A549 (cell line): ENCODE measurements around the gene GAP43.

Source experiments
- EP300 ChIP-seq, 2 experiments: fragments of >200 bp; sonication (Bioruptor Twin); formaldehyde crosslinking; IDR thresholded peaks; 2 replicates in 1 of 2; 3 replicates in 1 of 2; pipeline ENCODE4 v1.6.1; 2016 to 2017
- POLR2A ChIP-seq: IDR thresholded peaks from 2 replicates; pipeline ENCODE4 v1.6.1; 2012; ENCODE audit warnings: mild to moderate bottlenecking, low read length
- RAD21 ChIP-seq, 2 experiments: fragments of >200 bp in 1 of 2; sonication (Bioruptor Twin) in 1 of 2; formaldehyde crosslinking in 1 of 2; IDR thresholded peaks in 1 of 2; conservative IDR thresholded peaks in 1 of 2; 2 replicates in 1 of 2; 3 replicates in 1 of 2; pipeline ENCODE4 v1.6.1; 2012 to 2018; ENCODE audit warnings: inconsistent platforms in 1 of 2
- SMC3 ChIP-seq: fragments of >200 bp; sonication (Bioruptor Twin); formaldehyde crosslinking; IDR thresholded peaks from 3 replicates; pipeline ENCODE4 v1.6.1; 2018; ENCODE audit warnings: inconsistent platforms
- TF ChIP-seq, protein P1 (sequence below): fragments of >200 bp; sonication (Bioruptor Twin); formaldehyde crosslinking; IDR thresholded peaks from 3 replicates; pipeline ENCODE4 v1.5.1; 2016
- TF ChIP-seq, protein P2 (sequence below): IDR thresholded peaks from 2 replicates; pipeline ENCODE4 v1.6.1; 2012

DNA sequence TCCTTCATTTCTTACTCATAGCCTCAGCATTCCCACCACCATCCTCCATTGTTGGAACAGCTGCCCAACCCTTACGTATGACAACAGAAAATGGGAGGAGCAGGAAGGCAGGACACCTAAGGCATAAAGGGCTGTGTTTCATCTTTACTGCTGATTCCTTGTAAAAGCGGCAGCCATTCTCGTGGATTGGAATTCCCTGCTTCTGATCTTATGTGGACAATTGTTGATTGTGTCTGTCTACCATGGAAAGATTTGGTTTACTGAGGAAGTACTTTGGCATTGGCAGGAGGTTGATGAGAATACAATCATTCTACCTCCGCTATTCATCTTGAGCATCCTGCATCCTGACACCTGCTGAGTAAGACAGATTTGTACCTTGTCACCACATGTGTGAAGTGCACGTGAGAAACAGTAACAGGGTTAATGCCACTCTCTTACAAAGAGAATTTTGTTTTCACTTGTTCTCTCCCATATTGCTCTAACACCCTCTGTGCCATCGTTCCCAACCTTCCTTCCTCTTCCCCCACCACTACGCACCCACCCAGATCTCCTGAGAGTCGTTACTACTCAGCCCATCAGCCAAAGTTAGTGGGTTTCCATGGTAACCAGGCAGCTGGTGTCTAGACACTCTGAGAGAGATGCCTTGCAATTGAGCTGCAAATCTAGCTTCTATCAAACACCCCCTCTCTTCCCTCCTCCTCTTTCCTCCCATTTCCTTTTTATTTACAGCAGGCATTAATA, 75.7 kb downstream of the GAP43 start:
- TF ChIP-seq, protein P1, sequence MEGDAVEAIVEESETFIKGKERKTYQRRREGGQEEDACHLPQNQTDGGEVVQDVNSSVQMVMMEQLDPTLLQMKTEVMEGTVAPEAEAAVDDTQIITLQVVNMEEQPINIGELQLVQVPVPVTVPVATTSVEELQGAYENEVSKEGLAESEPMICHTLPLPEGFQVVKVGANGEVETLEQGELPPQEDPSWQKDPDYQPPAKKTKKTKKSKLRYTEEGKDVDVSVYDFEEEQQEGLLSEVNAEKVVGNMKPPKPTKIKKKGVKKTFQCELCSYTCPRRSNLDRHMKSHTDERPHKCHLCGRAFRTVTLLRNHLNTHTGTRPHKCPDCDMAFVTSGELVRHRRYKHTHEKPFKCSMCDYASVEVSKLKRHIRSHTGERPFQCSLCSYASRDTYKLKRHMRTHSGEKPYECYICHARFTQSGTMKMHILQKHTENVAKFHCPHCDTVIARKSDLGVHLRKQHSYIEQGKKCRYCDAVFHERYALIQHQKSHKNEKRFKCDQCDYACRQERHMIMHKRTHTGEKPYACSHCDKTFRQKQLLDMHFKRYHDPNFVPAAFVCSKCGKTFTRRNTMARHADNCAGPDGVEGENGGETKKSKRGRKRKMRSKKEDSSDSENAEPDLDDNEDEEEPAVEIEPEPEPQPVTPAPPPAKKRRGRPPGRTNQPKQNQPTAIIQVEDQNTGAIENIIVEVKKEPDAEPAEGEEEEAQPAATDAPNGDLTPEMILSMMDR, result no peak
- TF ChIP-seq, protein P2, sequence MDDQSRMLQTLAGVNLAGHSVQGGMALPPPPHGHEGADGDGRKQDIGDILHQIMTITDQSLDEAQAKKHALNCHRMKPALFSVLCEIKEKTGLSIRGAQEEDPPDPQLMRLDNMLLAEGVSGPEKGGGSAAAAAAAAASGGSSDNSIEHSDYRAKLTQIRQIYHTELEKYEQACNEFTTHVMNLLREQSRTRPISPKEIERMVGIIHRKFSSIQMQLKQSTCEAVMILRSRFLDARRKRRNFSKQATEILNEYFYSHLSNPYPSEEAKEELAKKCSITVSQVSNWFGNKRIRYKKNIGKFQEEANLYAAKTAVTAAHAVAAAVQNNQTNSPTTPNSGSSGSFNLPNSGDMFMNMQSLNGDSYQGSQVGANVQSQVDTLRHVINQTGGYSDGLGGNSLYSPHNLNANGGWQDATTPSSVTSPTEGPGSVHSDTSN, result no peak
- TF ChIP-seq SMC3, result no peak
- no peak for TF ChIP-seq RAD21 (conservative IDR thresholded peaks at IDR 0.05 in 1 of 2, IDR thresholded peaks at IDR 0.05 in 1 of 2)
- no peak for TF ChIP-seq POLR2A
- no peak for TF ChIP-seq EP300 (IDR thresholded peaks at IDR 0.05)
